Retinal pigment epithelial cell (primary cell): ENCODE results near the gene LTO1.

Source experiments
- DNase-seq: peaks from one replicate; pipeline ENCODE4 v3.0.0-alpha.2; 2010; ENCODE audit warnings: low read depth
- H3K4me3 ChIP-seq: 2 replicates; pipeline ENCODE4 v1.5.1; 2011; ENCODE audit warnings: mild to moderate bottlenecking, low read length, control low read depth, moderate library complexity
- CTCF ChIP-seq: conservative IDR thresholded peaks from 2 replicates; pipeline ENCODE4 v1.5.1; 2011; ENCODE audit warnings: low read depth, low read length, control low read depth, inconsistent platforms

The LTO1 gene

GRCh38 chr11:69716099-69716498 is 40.9 kb upstream of the LTO1 start:
- no peak overlapping the region for H3K4me3 ChIP-seq
- TF ChIP-seq CTCF: no peak
- DNase-seq: no peak

- no peak for TF ChIP-seq CTCF
- DNase-seq: no peak
Observed at GRCh38 chr11:69715446-69715845, 40.3 kb upstream of the LTO1 start.

GRCh38 chr11:69711822-69712801 is 37.0 kb upstream of the LTO1 start:
- TF ChIP-seq CTCF: no peak
- DNase-seq: no peak
- no peak overlapping the region for H3K4me3 ChIP-seq

More at GRCh38 chr11:69715446-69715845, 40.3 kb upstream of the LTO1 start:
- no peak overlapping the region for H3K4me3 ChIP-seq

- TF ChIP-seq CTCF: no peak
- H3K4me3 ChIP-seq: no peak overlapping the region
- no peak for DNase-seq
Observed at GRCh38 chr11:69708736-69709401, 33.7 kb upstream of the LTO1 start.

GRCh38 chr11:69707176-69707575 is 32.0 kb upstream of the LTO1 start:
- TF ChIP-seq CTCF: no peak
- no peak overlapping the region for H3K4me3 ChIP-seq
- DNase-seq: no peak

- no peak overlapping the region for H3K4me3 ChIP-seq
- no peak for DNase-seq
- no peak for TF ChIP-seq CTCF
Observed at GRCh38 chr11:69705901-69706787, 31.0 kb upstream of the LTO1 start.
